ENCODE results near the gene EPHB2. TPM values are rescaled to one million over a fixed set of nuclear protein-coding genes. Genes with fewer than 3 reads are reported as not detected.

Gene EPHB2
- total and polyA plus RNA-seq, 2 donors (not counting 3 experiments of a cell fraction or from before 2014, with no cell fraction given), result 50.8 to 69.1 TPM

- H2AFZ ChIP-seq (ENCODE audit: low read depth, low read length), result no peak overlapping the region
- POLR2A ChIA-PET, result no interaction called here
- no peak for TF ChIP-seq MYC (IDR thresholded peaks at IDR 0.05; ENCODE audit: low read depth, low read length)
- no peak for TF ChIP-seq CTCF (IDR thresholded peaks at IDR 0.05; ENCODE audit: extremely low read depth in 1 of 2, insufficient read depth in 1 of 2, low read depth in 1 of 2, low read length in 2 of 2)
- TF ChIP-seq FOS (IDR thresholded peaks at IDR 0.05; ENCODE audit: borderline replicate concordance, insufficient read depth, low read length), result no peak
- no peak for TF ChIP-seq EZH2 (IDR thresholded peaks at IDR 0.05; ENCODE audit: borderline replicate concordance, low read depth, low read length, severe bottlenecking)
- no peak for TF ChIP-seq MAX (IDR thresholded peaks at IDR 0.05; ENCODE audit: insufficient read depth, insufficient read length)
- no peak for TF ChIP-seq POLR2A (IDR thresholded peaks at IDR 0.05; ENCODE audit: low read depth, low read length)
- TF ChIP-seq POLR2AphosphoS5 (IDR thresholded peaks at IDR 0.05; ENCODE audit: insufficient read depth, low read depth, low read length), result no peak
- TF ChIP-seq GATA2 (IDR thresholded peaks at IDR 0.05; ENCODE audit: insufficient read depth, insufficient read length, low read depth, low read length), result no peak
- no peak for TF ChIP-seq JUN (IDR thresholded peaks at IDR 0.05; ENCODE audit: borderline replicate concordance, insufficient read depth, insufficient read length, low read depth)
- no peaks in the 10 kb centered on the region for H3K9me3 ChIP-seq (replicated peaks; ENCODE audit: control insufficient read depth, insufficient read depth, low read length)
- FAIRE-seq (no peak), DNase-seq (ENCODE audit: low read depth, low spot score) (no peak)
- H3K79me2 ChIP-seq (ENCODE audit: control insufficient read depth, insufficient read depth, low read length), result no peaks in the 10 kb centered on the region
- no peaks in the 10 kb centered on the region for H3K4me1 ChIP-seq (ENCODE audit: control insufficient read depth, extremely low read depth, insufficient read depth, low read length)
- H3K9me1 ChIP-seq (replicated peaks; ENCODE audit: control insufficient read depth, extremely low read depth, insufficient read depth, low read length), result no peaks in the 10 kb centered on the region
- CTCF ChIA-PET, result no interaction called here
- no peak overlapping the region for H3K4me3 ChIP-seq (replicated peaks in 1 of 3; ENCODE audit: insufficient read depth in 1 of 3, low read depth in 1 of 3, low read length in 3 of 3)
- H3K27me3 ChIP-seq (ENCODE audit: control insufficient read depth in 2 of 2, insufficient read depth in 2 of 2, low read length in 2 of 2), result no peaks in the 10 kb centered on the region
- no peaks in the 10 kb centered on the region for H4K20me1 ChIP-seq (replicated peaks; ENCODE audit: control insufficient read depth, extremely low read depth, insufficient read depth, low read length)
- no peak overlapping the region for H3K9ac ChIP-seq (replicated peaks; ENCODE audit: extremely low read depth, insufficient read depth, low read length)
- H3K27ac ChIP-seq (ENCODE audit: insufficient read depth, low read depth, low read length), result no peak overlapping the region
- intact Hi-C loops (cut with micrococcal nuclease) (no loop called here), dilution Hi-C loops (cut with MboI; ENCODE audit: extremely low pct_ligation_motif_present, low sequenced_read_pairs) (no loop called here)
- no TSS peak for BruUV-seq (replicated peaks)
- H3K4me2 ChIP-seq (ENCODE audit: insufficient read depth, low read length), result no peak overlapping the region
- H3K36me3 ChIP-seq (ENCODE audit: control insufficient read depth in 2 of 2, extremely low read depth in 1 of 2, insufficient read depth in 2 of 2, low read length in 2 of 2), result no peaks in the 10 kb centered on the region
Measured at GRCh38 chr1:22855668-22856606, 145.3 kb downstream of the EPHB2 start.
